Spleen (tissue), 7 donors: ENCODE measurements around the gene SH2D4B.

Experiments
- POLR2A ChIP-seq, 3 donors: fragments of 450-650 bp; IDR thresholded peaks; one replicate each; pipeline ENCODE4 v1.5.1; 2017; ENCODE audit warnings: antibody characterized with exemption in 3 of 3, mild to moderate bottlenecking in 1 of 3
- POLR2AphosphoS5 ChIP-seq, 3 donors: sonication (generic); formaldehyde crosslinking; IDR thresholded peaks; one replicate each; pipeline ENCODE4 v1.5.1; 2017; ENCODE audit warnings: antibody characterized with exemption in 3 of 3
- TF ChIP-seq, protein P1 (sequence below), 11 experiments: fragments of 200-600 bp in 7 of 11; fragments of 450-650 bp in 4 of 11; sonication (generic) in 4 of 11; IDR thresholded peaks in 8 of 11; conservative IDR thresholded peaks in 3 of 11; 1 replicate in 7 of 11; 2 replicates in 4 of 11; pipeline versions ENCODE4 v1.4.0 to v1.8.0; 2016 to 2021; ENCODE audit warnings: antibody characterized with exemption in 11 of 11, inconsistent platforms in 4 of 11, mild to moderate bottlenecking in 1 of 11
- donor health status: DM: no; HTN: no; CAD: no; lungs with moderate emphysema.
- donor health status: DM: no; HTN: no; CAD: no.
- donor health status: DM: no; HTN: no; CAD: no.

DNA sequence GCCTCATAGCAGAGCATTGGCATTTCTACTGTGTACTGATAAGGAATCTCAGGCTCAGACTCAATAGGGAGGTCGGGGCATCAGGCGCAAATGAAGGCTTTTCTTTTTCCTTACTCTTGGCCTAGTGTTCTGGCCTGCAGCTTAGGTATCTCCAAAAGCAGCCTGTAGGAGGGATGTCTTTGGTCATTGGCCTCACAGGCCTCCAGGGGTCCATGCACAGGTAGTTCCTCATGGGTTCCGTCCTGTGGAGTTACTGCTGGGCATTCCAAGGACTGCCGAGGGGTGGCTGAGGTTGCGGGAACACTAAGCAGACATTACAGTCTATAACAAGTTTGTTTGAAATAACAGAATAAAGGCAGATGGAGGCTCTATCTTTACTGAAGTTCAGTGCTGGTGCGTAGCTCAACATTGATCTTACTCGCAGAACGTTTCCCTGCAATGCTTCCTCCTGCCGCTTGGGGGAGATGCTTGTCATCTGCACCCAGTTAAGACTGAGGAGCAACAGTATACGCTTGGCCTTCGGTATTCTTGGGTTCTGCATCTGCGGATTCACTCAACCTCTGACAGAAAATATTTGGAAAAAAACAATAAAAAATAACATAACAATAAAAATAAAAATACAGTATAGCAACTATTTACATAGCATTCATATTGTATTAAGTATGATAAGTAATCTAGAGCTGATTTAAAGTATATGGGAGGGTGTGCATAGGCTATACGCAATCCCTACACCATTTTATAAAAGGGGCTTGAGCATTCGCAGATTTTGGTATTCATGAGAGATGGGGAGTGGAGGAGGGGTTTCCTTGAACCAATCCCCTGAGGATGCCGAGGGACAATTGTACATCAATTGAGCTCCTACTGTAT, 58.9 kb downstream of the SH2D4B start:
- TF ChIP-seq POLR2A (IDR thresholded peaks at IDR 0.05): no peak
- TF ChIP-seq, protein P1, sequence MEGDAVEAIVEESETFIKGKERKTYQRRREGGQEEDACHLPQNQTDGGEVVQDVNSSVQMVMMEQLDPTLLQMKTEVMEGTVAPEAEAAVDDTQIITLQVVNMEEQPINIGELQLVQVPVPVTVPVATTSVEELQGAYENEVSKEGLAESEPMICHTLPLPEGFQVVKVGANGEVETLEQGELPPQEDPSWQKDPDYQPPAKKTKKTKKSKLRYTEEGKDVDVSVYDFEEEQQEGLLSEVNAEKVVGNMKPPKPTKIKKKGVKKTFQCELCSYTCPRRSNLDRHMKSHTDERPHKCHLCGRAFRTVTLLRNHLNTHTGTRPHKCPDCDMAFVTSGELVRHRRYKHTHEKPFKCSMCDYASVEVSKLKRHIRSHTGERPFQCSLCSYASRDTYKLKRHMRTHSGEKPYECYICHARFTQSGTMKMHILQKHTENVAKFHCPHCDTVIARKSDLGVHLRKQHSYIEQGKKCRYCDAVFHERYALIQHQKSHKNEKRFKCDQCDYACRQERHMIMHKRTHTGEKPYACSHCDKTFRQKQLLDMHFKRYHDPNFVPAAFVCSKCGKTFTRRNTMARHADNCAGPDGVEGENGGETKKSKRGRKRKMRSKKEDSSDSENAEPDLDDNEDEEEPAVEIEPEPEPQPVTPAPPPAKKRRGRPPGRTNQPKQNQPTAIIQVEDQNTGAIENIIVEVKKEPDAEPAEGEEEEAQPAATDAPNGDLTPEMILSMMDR (IDR thresholded peaks at IDR 0.05 in 8 of 11, conservative IDR thresholded peaks at IDR 0.05 in 3 of 11): peak; percentile 23 to 85 (median 72)
- no peak for TF ChIP-seq POLR2AphosphoS5 (IDR thresholded peaks at IDR 0.05)
